Transverse colon (tissue), 4 donors: ENCODE measurements around the gene CDC25B. TPM values are rescaled to one million over a fixed set of nuclear protein-coding genes. Genes with fewer than 3 reads are reported as not detected.

Experiments used
- DNase-seq: peaks from one replicate; pipeline ENCODE4 v3.0.0-alpha.2; 2019
- H3K27ac ChIP-seq, 4 donors: fragments of 200-600 bp; sonication (generic); 2 replicates each; pipeline ENCODE4 v1.5.1; 2016 to 2018; ENCODE audit warnings: inconsistent platforms in 4 of 4
- H3K27me3 ChIP-seq: fragments of 200-600 bp; sonication (generic); 2 replicates; pipeline ENCODE4 v1.5.1; 2017; ENCODE audit warnings: inconsistent platforms
- H3K36me3 ChIP-seq, 4 donors: fragments of 200-600 bp; sonication (generic); 2 replicates each; pipeline ENCODE4 v1.5.1; 2017 to 2019; ENCODE audit warnings: inconsistent platforms in 4 of 4
- H3K4me1 ChIP-seq, 4 donors: fragments of 200-600 bp; sonication (generic); 2 replicates each; pipeline ENCODE4 v1.5.1; 2017 to 2020; ENCODE audit warnings: inconsistent platforms in 4 of 4
- H3K4me3 ChIP-seq, 4 donors: fragments of 200-600 bp; sonication (generic); 1 replicate in 1 of 4; 2 replicates in 3 of 4; pipeline versions ENCODE4 v1.5.1 to v1.6.1; 2017 to 2019; ENCODE audit warnings: inconsistent platforms in 4 of 4
- H3K9me3 ChIP-seq, 2 donors: fragments of 200-600 bp; sonication (generic); 2 replicates each; pipeline ENCODE4 v1.5.1; 2017 to 2019; ENCODE audit warnings: inconsistent platforms in 2 of 2
- CTCF ChIP-seq, 5 experiments: fragments of 200-600 bp in 3 of 5; fragments of 450-650 bp in 2 of 5; sonication (generic) in 3 of 5; IDR thresholded peaks; 1 replicate in 2 of 5; 2 replicates in 3 of 5; pipeline ENCODE4 v1.5.1; 2016 to 2017; ENCODE audit warnings: antibody characterized with exemption in 5 of 5, inconsistent platforms in 3 of 5, mild to moderate bottlenecking in 2 of 5, moderate library complexity in 1 of 5
- EP300 ChIP-seq: sonication (generic); formaldehyde crosslinking; IDR thresholded peaks from one replicate; pipeline ENCODE4 v1.6.1; 2017; ENCODE audit warnings: antibody characterized with exemption, low read depth
- POLR2A ChIP-seq: fragments of 450-650 bp; IDR thresholded peaks from one replicate; pipeline ENCODE4 v1.6.1; 2016; ENCODE audit warnings: antibody characterized with exemption, mild to moderate bottlenecking, moderate library complexity
- POLR2AphosphoS5 ChIP-seq, 3 donors: sonication (generic); formaldehyde crosslinking; IDR thresholded peaks; one replicate each; pipeline ENCODE4 v1.6.1; 2016; ENCODE audit warnings: antibody characterized with exemption in 3 of 3
- WGBS, 2 donors: methylation state at CpG; one replicate each; pipeline ENCODE4 v1.1.5; 2018; ENCODE audit warnings: low coverage in 1 of 2; 5-methylcytosine and 5-hydroxymethylcytosine counted together
- in situ Hi-C, 4 donors: fragments of 200-750 bp; cut with MboI; loops; one replicate each; pipeline versions ENCODE4 v1.15.0 to v1.15.1; 2017; ENCODE audit warnings: low sequenced_read_pairs in 3 of 4, low pct_ligation_motif_present in 1 of 4, low pct_unique_long_range_greater_than_20kb in 1 of 4
- intact Hi-C: fragments of 100-400 bp; cut with DNase I; formaldehyde crosslinking; loops from one replicate; pipeline ENCODE4 v1.15.1; 2023; ENCODE audit warnings: low total_unique reads
- total RNA-seq, 4 donors: library from RNA; depleted of rRNA; stranded (reverse); fragments of >200 nt; gene quantifications; one replicate each; pipeline ENCODE4 v1.1.0, GENCODE V29; 2016

The CDC25B gene
- total RNA-seq, 4 donors from 2014 or later: 14.1 to 89.4 (median 39.5) TPM

DNA sequence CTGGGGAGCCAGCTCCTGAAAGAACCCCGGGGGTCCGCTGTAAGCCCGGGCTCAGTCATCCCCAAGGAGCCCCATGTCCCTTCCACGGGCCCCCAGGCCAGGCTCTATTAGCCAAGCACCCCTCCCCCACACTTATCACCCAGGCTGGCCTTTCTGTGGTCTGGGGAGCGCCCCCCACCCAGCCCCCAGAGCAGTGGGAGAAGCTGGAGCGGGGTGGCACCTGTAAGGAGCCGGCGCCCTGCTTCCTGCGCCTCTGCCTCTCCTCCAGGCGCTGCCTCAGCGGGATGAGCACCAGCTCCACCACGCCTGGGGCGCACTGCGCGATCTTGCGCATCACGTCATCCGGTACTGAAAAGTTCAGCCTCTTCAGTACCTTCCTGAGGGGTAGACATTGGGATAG, 17.1 kb upstream of the CDC25B start:
- Histone ChIP-seq H3K27ac (no peak overlapping the region), H3K4me1 (peaks cover 5 to 31% (median 26%) of the 10 kb centered on the region in 4 donors), H3K27me3 (peaks cover 16% of the 10 kb centered on the region), H3K36me3 (no peaks in the 10 kb centered on the region), H3K9me3 (no peaks in the 10 kb centered on the region), H3K4me3 (no peak overlapping the region)
- intact Hi-C loops: no loop called here
- no peak for DNase-seq
- no peak for TF ChIP-seq EP300
- no peak for TF ChIP-seq POLR2A
- no peak for TF ChIP-seq CTCF (IDR thresholded peaks at IDR 0.05)
- TF ChIP-seq POLR2AphosphoS5 (IDR thresholded peaks at IDR 0.05): no peak
- 49% methylated on average over 18 of the region's 18 CpGs; no CpG with 5 or more reads in 1 of the 2 donors for WGBS, 2 donors
- in situ Hi-C loops: no loop called here

GRCh38 chr20:3781153-3781910, 14.8 kb upstream of the CDC25B start, which contains the start of gene SPEF1:
Gene SPEF1, minus strand, starts transcription at chr20:3781448. Its CDS starts 161 bp downstream, at chr20:3781287.
- Histone ChIP-seq H3K9me3 (no peaks in the 10 kb centered on the region), H3K27me3 (peaks cover 16% of the 10 kb centered on the region), H3K4me3 (peak within 1 kb of the TSS in 3 of 4 donors; percentile 5 to 39 (median 26)), H3K27ac (peak within 1 kb of the TSS; percentile 22 to 57 (median 33)), H3K36me3 (no peaks in the 10 kb centered on the region), H3K4me1 (peaks cover 19 to 51% (median 44%) of the 10 kb centered on the region in 4 donors)
- WGBS, 2 donors: 4 to 16% methylated on average over 4 to 28 of the region's 28 CpGs
- intact Hi-C loops: no loop called here
- DNase-seq: peak; percentile 79
- TF ChIP-seq CTCF (IDR thresholded peaks at IDR 0.05) (peak; percentile 11 to 37 (median 28)), POLR2AphosphoS5 (IDR thresholded peaks at IDR 0.05) (no peak)
- in situ Hi-C loops: no loop called here

DNA sequence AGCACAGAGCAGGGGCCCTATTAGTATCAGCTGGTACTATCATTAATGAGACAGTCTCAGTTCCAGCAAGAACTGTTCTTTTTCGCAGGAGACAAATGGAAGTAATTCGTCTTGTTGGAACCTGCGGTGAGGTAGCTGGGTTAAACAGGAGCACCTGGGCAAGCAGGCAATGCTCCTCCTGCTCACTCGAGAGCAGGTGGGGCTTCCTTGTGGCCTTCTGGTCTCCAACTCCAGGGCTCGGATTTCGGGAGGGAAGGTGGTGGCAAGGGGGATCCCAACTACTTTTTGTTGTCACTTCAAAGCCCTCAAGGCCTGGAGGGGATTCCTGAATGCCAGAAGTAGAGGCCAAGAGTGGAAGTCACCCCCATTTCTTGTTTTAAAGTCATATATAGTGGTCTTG, 13.5 kb upstream of the CDC25B start:
- H3K9me3 ChIP-seq: no peaks in the 10 kb centered on the region
- TF ChIP-seq CTCF (IDR thresholded peaks at IDR 0.05) (no peak), EP300 (no peak), POLR2A (no peak), POLR2AphosphoS5 (IDR thresholded peaks at IDR 0.05) (no peak)
- H3K36me3 ChIP-seq: no peaks in the 10 kb centered on the region
- in situ Hi-C loops (no loop called here), intact Hi-C loops (no loop called here)
- H3K27ac ChIP-seq: no peak overlapping the region
- H3K4me1 ChIP-seq: peaks cover 25 to 51% (median 45%) of the 10 kb centered on the region in 4 donors
- 78% methylated on average over 6 of the region's 6 CpGs; no CpG with 5 or more reads in 1 of the 2 donors for WGBS, 2 donors
- no peak overlapping the region for H3K4me3 ChIP-seq
- no peak for DNase-seq
- peaks cover 16% of the 10 kb centered on the region for H3K27me3 ChIP-seq

- no peak overlapping the region for H3K4me3 ChIP-seq
- TF ChIP-seq EP300 (no peak), POLR2A (no peak), POLR2AphosphoS5 (IDR thresholded peaks at IDR 0.05) (no peak), CTCF (IDR thresholded peaks at IDR 0.05) (no peak)
- H3K27me3 ChIP-seq: peaks cover 14% of the 10 kb centered on the region
- 53% methylated on average over 2 of the region's 2 CpGs; no CpG with 5 or more reads in 1 of the 2 donors for WGBS, 2 donors
- in situ Hi-C loops: no loop called here
- intact Hi-C loops: no loop called here
- peaks cover 29 to 51% (median 42%) of the 10 kb centered on the region in 4 donors for H3K4me1 ChIP-seq
- no peaks in the 10 kb centered on the region for H3K9me3 ChIP-seq
- no peak for DNase-seq
- H3K27ac ChIP-seq: no peak overlapping the region
- H3K36me3 ChIP-seq: no peaks in the 10 kb centered on the region
Observed at GRCh38 chr20:3783068-3783489, 13.0 kb upstream of the CDC25B start.
